ENCODE data around the gene FAM110C.
A peak's percentile ranks its signal among the peaks of the same experiment; 100 is the strongest.
"Not testable (repeated sequence)": the region's sequence is repeated elsewhere in the genome, so short reads cannot be mapped to it uniquely, and the experiment has no call there.

Gene FAM110C

DNA sequence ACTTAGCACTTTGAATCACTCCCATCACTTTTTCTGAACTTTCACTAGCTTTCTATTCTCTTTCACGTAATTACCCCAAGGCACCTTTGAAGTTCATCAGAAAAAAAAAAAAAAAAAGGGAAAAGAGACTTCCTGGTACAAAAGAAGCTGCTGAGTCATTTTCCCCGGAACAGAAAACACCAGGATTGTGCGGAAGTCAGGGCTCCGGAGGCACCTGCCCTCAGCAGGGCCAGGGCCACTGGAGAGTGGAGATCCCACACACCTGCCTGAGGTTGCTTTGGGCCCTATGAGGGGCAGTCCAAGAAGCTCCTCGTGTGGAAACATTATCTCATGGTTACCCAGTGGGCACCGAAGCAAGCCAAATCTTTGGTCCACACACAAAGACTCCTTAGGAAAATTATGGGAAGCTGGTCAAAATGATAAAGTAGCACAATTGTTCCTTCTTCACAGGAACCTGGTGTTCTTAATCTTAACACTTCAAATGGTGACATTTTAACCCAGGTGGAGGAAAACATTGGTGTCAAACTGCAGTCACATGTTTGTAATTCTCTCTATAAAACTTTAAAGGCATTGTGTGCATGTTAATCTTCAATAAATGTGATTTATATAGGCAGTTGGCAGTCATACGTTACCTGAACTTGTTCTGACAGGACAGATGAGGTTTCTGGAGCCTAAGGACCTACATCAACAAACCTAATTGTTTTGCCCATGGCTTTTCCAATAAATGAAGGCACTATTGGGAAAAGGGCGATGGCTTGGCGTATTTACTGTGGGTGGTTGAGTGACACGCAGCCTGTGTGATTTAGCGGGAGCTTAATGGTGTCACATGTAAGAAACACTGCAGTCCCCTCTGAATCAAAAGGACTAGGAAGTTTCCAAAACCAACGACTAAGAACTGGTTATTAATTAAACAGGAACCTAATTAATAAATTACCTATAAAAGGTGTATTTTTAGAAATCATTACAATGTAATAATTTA is 23.4 kb upstream of the FAM110C start:
- Histone ChIP-seq H3K4me3 (no peak overlapping the region), H3K36me3 (no peaks in the 10 kb centered on the region), H3K27me3 (no peaks in the 10 kb centered on the region), H3K4me2 (no peak overlapping the region), H3K9me3 (replicated peaks in 1 of 11) (peaks cover 0 to 13% (median 0%) of the 10 kb centered on the region in 11 experiments; a peak in 4 of 22 replicates), H3K27ac (no peak overlapping the region), H3K4me1 (no peaks in the 10 kb centered on the region), H3K9ac (no peak overlapping the region), H4K20me1 (no peaks in the 10 kb centered on the region)
- TF ChIP-seq Cebpa-rat (IDR thresholded peaks at IDR 0.05) = no peak

DNA sequence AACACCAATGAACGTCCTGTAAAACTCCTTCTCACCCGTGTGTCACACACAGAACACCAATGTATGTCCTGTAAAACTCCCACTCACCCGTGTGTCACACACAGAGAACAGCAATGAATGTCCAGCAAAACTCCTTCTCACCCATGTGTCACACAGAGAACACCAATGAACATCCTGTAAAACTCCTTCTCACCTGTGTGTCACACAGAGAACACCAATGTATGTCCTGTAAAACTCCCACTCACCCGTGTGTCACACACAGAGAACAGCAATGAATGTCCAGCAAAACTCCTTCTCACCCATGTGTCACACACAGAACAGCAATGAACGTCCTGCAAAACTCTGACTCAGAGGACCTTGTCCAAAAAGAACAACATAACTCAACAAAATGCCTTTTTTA is 22.3 kb upstream of the FAM110C start:
- H4K20me1 ChIP-seq, H3K27me3 ChIP-seq, H3K4me1 ChIP-seq, H3K4me2 ChIP-seq, H3K27ac ChIP-seq, H3K36me3 ChIP-seq, H3K9ac ChIP-seq, H3K4me3 ChIP-seq: not testable (repeated sequence)
- H3K9me3 ChIP-seq (replicated peaks in 1 of 11) = peaks cover 0 to 13% (median 0%) of the 10 kb centered on the region in 11 experiments; a peak in 4 of 22 replicates

DNA sequence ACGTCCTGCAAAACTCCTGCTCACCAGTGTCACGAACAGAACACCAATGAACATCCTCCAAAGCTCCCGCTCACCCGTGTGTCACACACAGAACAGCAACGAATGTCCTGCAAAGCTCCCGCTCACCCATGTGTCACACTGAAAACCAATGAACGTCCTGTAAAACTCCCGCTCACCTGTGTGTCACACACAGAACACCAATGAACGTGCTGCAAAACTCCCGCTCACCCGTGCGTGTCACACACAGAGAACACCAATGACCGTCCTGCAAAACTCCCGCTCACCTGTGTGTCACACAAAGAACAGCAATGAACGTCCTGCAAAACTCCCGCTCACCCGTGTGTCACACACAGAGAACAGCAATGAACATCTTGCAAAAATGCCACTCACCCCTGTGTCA is 20.5 kb upstream of the FAM110C start:
- Histone ChIP-seq H4K20me1 (no peaks in the 10 kb centered on the region), H3K4me3 (no peak overlapping the region), H3K27me3 (no peaks in the 10 kb centered on the region), H3K27ac (no peak overlapping the region), H3K4me2 (no peak overlapping the region), H3K9me3 (replicated peaks in 1 of 11) (no peaks in the 10 kb centered on the region), H3K9ac (no peak overlapping the region), H3K4me1 (no peaks in the 10 kb centered on the region), H3K36me3 (no peaks in the 10 kb centered on the region)
- TF ChIP-seq Cebpa-rat (IDR thresholded peaks at IDR 0.05) = no peak

DNA sequence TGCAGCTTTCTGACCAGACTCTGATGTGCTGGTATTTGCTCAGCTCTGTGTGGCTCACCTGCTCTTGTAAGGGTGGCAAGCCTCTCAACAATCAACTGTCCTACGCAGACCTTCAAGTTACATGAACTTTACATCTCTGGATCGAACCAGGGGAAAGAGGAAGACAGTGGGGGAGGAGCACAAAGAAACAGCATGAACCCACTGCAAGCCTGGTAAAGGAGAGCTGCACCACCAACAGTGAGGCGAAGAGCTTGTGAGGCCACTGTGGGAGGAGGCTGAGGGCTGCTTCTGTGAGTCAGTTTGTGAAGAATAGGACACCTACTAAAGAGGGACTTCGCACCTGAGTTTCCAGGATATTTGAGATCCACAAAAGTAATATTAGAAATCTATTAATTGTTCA is 18.8 kb upstream of the FAM110C start:
- H3K4me2 ChIP-seq = no peak overlapping the region
- H3K9ac ChIP-seq = no peak overlapping the region
- H4K20me1 ChIP-seq = no peaks in the 10 kb centered on the region
- H3K27ac ChIP-seq = no peak overlapping the region
- H3K4me3 ChIP-seq = no peak overlapping the region
- no peaks in the 10 kb centered on the region for H3K36me3 ChIP-seq
- TF ChIP-seq Cebpa-rat (IDR thresholded peaks at IDR 0.05) = no peak
- no peaks in the 10 kb centered on the region for H3K4me1 ChIP-seq
- H3K9me3 ChIP-seq (replicated peaks in 1 of 11) = peaks cover 2 to 10% (median 5%) of the 10 kb centered on the region in 11 experiments; a peak in 19 of 22 replicates
- no peaks in the 10 kb centered on the region for H3K27me3 ChIP-seq

DNA sequence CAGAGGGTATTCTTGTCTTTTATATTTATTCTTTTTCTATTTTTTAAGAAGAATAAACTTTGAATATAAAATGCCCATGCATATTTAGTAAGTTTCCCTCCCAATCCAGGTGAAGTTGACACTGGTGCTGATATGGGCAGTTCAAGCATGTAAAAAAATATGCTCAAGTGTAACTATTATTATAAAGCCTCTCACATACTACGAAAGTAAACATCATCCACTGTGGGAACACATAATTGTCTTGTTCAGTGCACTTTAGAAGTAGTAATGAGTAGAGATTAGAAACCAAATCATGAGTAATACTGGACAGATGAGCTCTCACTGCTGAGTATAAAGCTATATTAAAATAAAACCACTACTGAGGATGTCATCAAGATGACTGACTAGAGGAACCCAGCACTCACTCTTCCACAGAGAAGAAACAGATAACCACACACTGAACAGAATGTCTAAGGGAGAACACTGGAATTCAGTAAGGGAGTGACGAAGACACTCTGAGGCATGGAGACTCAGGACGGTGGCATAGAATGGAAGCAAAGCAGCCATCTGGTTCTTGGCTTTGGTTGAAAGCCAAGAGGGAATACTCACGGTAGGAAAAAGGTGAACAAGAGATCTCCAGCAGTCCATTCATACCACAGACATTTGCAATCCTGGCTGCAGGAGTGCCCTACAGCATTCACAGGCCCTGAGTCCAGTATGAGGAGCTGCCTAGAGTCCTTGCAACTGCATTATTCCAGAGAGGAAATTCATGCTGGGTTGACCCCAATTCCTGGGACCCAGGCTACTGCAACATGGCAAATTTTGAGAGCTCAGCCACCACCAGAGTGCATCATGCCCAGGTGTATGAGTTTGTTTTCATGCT is 9.5 kb upstream of the FAM110C start:
- H3K9me3 ChIP-seq (replicated peaks in 1 of 11) = peaks cover 42 to 53% (median 48%) of the 10 kb centered on the region in 11 experiments
- H3K4me3 ChIP-seq = no peak overlapping the region
- no peak overlapping the region for H3K4me2 ChIP-seq
- no peaks in the 10 kb centered on the region for H4K20me1 ChIP-seq
- no peak for TF ChIP-seq Cebpa-rat (IDR thresholded peaks at IDR 0.05)
- peaks cover 0 to 5% (median 0%) of the 10 kb centered on the region in 11 experiments; a peak in 3 of 22 replicates for H3K36me3 ChIP-seq
- H3K27me3 ChIP-seq = no peaks in the 10 kb centered on the region
- H3K4me1 ChIP-seq = no peaks in the 10 kb centered on the region
- H3K9ac ChIP-seq = no peak overlapping the region
- no peak overlapping the region for H3K27ac ChIP-seq

DNA sequence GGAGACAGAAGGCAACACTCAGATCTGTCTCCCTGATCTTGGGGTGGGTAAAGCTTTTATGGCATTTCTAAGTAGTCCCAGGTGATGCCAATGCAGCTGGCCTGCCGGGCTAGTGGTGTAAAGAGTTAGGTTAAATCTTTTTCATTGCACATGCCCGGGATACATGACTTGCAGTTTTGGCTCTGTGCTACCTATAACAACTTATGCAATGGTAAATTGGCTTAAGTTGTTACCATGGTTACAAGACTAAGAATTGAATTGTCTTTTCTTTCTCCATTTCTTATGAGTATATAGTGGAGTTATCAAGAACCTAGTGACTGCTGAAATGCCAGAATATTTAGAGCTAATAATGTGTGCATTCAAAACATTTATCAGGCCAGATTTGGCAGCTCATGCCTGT is 5.3 kb upstream of the FAM110C start:
- peaks cover 1 to 23% (median 8%) of the 10 kb centered on the region in 11 experiments; a peak in 21 of 22 replicates for H3K9me3 ChIP-seq (replicated peaks in 1 of 11)
- no peaks in the 10 kb centered on the region for H3K36me3 ChIP-seq
- peaks cover 15 to 19% (median 16%) of the 10 kb centered on the region in 11 experiments for H3K27me3 ChIP-seq
- H4K20me1 ChIP-seq = no peaks in the 10 kb centered on the region
- H3K4me2 ChIP-seq = no peak overlapping the region
- H3K9ac ChIP-seq = no peak overlapping the region
- TF ChIP-seq Cebpa-rat (IDR thresholded peaks at IDR 0.05) = no peak
- no peak overlapping the region for H3K4me3 ChIP-seq
- H3K27ac ChIP-seq = no peak overlapping the region
- H3K4me1 ChIP-seq = peaks cover 0 to 7% (median 5%) of the 10 kb centered on the region in 10 experiments; a peak in 9 of 20 replicates

DNA sequence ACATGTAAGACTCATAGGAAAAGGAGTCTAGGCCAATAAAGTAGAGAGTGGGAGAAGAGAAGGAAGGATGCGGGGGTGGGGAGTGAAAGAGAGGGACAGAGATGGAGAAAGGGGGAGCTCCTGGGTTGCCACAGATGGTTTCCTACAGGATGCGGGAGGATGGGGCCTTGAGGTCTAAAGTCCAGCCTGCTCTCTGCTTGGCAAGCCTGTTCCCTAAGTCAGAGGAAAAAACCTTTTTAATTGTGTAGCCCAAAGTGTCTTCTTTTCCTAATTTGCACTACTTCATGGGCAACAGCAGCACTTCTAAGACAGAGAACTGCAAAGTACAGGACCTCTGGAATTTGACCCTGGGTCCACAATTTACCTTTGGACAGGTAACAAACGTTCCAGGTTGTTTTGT is 1.4 kb upstream of the FAM110C start:
- H3K36me3 ChIP-seq = no peaks in the 10 kb centered on the region
- H3K4me3 ChIP-seq = no peak overlapping the region; a peak in 1 of 20 replicates
- peaks cover 0 to 6% (median 0%) of the 10 kb centered on the region in 11 experiments; a peak in 1 of 22 replicates for H4K20me1 ChIP-seq
- no peak overlapping the region for H3K27ac ChIP-seq
- H3K27me3 ChIP-seq = peaks cover 47 to 57% (median 54%) of the 10 kb centered on the region in 11 experiments
- peaks cover 0 to 28% (median 13%) of the 10 kb centered on the region in 11 experiments; a peak in 14 of 22 replicates for H3K9me3 ChIP-seq (replicated peaks in 1 of 11)
- peak overlapping the region in 2 of 11 experiments; percentile 2 to 96; a peak in 1 of 22 replicates for H3K4me2 ChIP-seq
- H3K9ac ChIP-seq = no peak overlapping the region
- peaks cover 7 to 22% (median 15%) of the 10 kb centered on the region in 10 experiments; a peak in 15 of 20 replicates for H3K4me1 ChIP-seq
- no peak for TF ChIP-seq Cebpa-rat (IDR thresholded peaks at IDR 0.05)

DNA sequence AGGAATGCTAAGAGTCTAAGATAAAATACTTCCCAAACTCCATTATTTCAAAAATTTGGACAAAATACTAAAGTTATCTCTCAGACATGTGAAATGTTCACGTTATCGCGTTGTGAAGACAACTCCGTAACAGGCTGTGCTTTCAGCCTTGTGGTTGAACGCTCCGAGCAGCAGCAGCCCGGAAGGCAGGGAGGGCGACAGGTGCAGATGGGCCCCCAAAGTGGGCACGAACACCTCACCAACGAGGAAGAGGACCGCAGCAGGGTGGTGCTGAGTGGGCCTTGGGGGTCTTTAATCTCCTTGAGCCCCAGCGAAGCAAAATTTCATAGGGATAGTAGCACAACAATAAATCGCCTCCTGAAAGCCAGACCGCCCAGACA is 1.0 kb upstream of the FAM110C start:
- peak overlapping the region in 1 of 10 experiments; percentile 77; a peak in 4 of 20 replicates for H3K4me3 ChIP-seq
- no peak for TF ChIP-seq Cebpa-rat (IDR thresholded peaks at IDR 0.05)
- no peak overlapping the region for H3K27ac ChIP-seq
- H3K27me3 ChIP-seq = peaks cover 47 to 59% (median 56%) of the 10 kb centered on the region in 11 experiments
- H4K20me1 ChIP-seq = peaks cover 0 to 6% (median 0%) of the 10 kb centered on the region in 11 experiments; a peak in 1 of 22 replicates
- H3K9ac ChIP-seq = no peak overlapping the region
- H3K36me3 ChIP-seq = no peaks in the 10 kb centered on the region
- peaks cover 0 to 28% (median 13%) of the 10 kb centered on the region in 11 experiments; a peak in 14 of 22 replicates for H3K9me3 ChIP-seq (replicated peaks in 1 of 11)
- peak overlapping the region in 9 of 11 experiments; percentile 2 to 99 (median 95); a peak in 15 of 22 replicates for H3K4me2 ChIP-seq
- H3K4me1 ChIP-seq = peaks cover 7 to 22% (median 15%) of the 10 kb centered on the region in 10 experiments; a peak in 15 of 20 replicates
